CD4-positive, alpha-beta T cell treated with Interleukin-1 beta for 1 hour (primary cell): Measurements from ENCODE around the gene TMEM232.
"Not testable (repeated sequence)": the region's sequence is repeated elsewhere in the genome, so short reads cannot be mapped to it uniquely, and the experiment has no call there.

ENCODE experiments used
- DNase-seq, 2 donors: peaks; one replicate each; pipeline ENCODE4 v3.0.0-alpha.2; 2020 to 2022

TMEM232 gene

GRCh38 chr5:110705349-110705748 lies 21.1 kb downstream of the TMEM232 start:
- no peak for DNase-seq

GRCh38 chr5:110703481-110703880 lies 23.0 kb downstream of the TMEM232 start:
- no peak for DNase-seq

GRCh38 chr5:110702704-110703103 lies 23.8 kb downstream of the TMEM232 start:
- no peak for DNase-seq

GRCh38 chr5:110702300-110702699 lies 24.2 kb downstream of the TMEM232 start:
- no peak for DNase-seq

GRCh38 chr5:110692669-110693068 lies 33.8 kb downstream of the TMEM232 start:
- not testable (repeated sequence) for DNase-seq

- DNase-seq = not testable (repeated sequence)
These were observed 35.9 kb downstream of the TMEM232 start for GRCh38 chr5:110690587-110690986.

- no peak for DNase-seq
These were observed 39.0 kb downstream of the TMEM232 start for GRCh38 chr5:110687485-110687884.

- DNase-seq = no peak
These were observed 40.2 kb downstream of the TMEM232 start for GRCh38 chr5:110686270-110686669.

- no peak for DNase-seq
These were observed 44.5 kb downstream of the TMEM232 start for GRCh38 chr5:110681953-110682352.

GRCh38 chr5:110681109-110681508 lies 45.4 kb downstream of the TMEM232 start:
- no peak for DNase-seq

- not testable (repeated sequence) for DNase-seq
These were observed 49.9 kb downstream of the TMEM232 start for GRCh38 chr5:110676554-110676953.

- no peak for DNase-seq
These were observed 61.2 kb downstream of the TMEM232 start for GRCh38 chr5:110665184-110665726.

GRCh38 chr5:110663525-110663924 lies 62.9 kb downstream of the TMEM232 start:
- peak in 1 of 2 donors; percentile 23 for DNase-seq

- DNase-seq = no peak
These were observed 68.5 kb downstream of the TMEM232 start for GRCh38 chr5:110658006-110658405.

- DNase-seq = no peak
These were observed 73.1 kb downstream of the TMEM232 start for GRCh38 chr5:110653231-110653970.

- DNase-seq = no peak
These were observed 75.0 kb downstream of the TMEM232 start for GRCh38 chr5:110651507-110651906.

- no peak for DNase-seq
These were observed 82.1 kb downstream of the TMEM232 start for GRCh38 chr5:110644357-110644756.

- DNase-seq = no peak
These were observed 87.2 kb downstream of the TMEM232 start for GRCh38 chr5:110638970-110639902.

- no peak for DNase-seq
These were observed 92.0 kb downstream of the TMEM232 start for GRCh38 chr5:110634475-110634874.

GRCh38 chr5:110631236-110631635 lies 95.2 kb downstream of the TMEM232 start:
- no peak for DNase-seq

GRCh38 chr5:110630350-110630749 lies 96.1 kb downstream of the TMEM232 start:
- no peak for DNase-seq

GRCh38 chr5:110625376-110625999 lies 101.0 kb downstream of the TMEM232 start:
- DNase-seq = peak in 1 of 2 donors; percentile 8

GRCh38 chr5:110623874-110624273 lies 102.6 kb downstream of the TMEM232 start:
- no peak for DNase-seq
